NCI-H345 (cell line): ENCODE data around the gene TGFBI.
A peak's percentile ranks its signal among the peaks of the same experiment; 100 is the strongest.
"Not testable (repeated sequence)": the region's sequence is repeated elsewhere in the genome, so short reads cannot be mapped to it uniquely, and the experiment has no call there.

Source experiments
- DNase-seq: peaks from one replicate; lab custom pipeline; 2025; lab: John Stamatoyannopoulos, UW

The TGFBI gene

DNA sequence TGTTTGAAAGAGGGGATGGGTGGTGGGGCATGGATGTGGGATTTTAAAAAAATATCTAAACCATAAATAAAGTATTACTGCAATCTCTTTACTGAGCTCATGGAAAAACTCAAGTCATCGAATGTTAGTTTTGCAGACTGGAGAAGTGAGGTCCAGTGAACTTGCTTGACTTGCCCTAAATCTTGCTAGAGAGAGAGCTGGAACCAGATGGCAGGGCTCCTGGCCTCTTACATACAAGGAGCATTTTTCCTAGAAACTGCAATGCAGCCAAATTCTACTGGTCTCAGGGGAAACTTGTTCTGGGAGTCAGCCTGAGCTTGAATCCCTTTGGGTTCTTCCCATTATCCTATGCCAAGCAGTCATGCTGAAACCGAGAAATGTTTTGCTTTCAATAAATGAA, 2.9 kb upstream of the TGFBI start:
- no peak for DNase-seq

DNA sequence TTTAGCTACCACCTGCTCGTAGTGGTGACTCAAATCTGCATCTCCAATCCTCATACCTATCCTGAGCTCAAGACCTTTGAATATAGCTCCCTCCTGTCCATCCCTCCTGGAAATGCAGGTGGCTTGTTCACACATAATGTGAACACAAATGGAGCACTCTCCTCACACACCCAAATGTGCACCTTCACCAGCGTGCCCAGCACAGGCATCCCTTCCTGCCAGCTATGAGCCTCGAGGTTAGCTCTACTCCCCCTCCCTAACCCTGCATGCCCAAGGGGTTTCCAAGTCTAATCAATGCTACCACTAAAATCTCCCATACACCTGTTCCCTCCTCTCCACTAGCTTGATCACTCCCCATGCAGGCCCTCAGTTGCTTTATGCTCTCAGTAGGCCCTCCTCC, 2.2 kb upstream of the TGFBI start:
- no peak for DNase-seq

DNA sequence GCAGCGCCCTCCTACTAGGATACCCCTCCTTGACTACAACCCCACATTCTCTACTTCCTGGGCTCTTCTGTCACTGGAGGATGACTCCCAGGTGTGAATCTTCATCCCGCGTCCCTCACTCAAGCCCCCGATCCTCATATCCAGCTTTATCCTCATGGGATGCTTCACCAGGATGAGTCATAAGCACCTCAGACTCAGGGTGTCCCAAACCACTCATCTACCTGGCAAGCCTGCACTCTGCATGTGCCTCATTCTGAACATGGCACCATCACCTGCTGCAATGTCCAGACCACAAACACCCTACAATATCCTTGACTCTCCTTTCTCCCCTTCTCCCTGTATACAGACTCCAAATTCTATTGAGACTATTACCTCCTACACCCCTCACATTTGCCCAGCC, 1.5 kb upstream of the TGFBI start:
- no peak for DNase-seq

DNA sequence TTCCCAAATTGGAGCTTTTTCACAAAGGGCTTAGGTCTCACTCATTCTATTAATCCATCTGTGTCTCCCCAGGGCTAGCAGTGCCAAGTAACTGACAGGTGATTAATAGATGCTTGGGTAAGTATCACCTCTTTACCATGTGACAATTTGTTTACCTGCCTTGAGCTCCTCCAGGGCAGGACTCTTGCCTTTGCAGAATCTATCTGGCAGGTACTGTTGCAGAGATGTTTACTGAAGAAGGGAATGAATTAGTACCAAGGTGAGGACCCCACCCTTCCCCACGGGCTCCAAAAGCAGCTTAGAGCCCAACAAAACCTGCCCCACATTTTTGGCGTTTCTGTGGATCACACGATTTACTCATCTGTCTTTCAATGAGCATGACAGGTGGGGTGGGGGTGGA, 698 bp upstream of the TGFBI start:
- DNase-seq, result no peak

DNA sequence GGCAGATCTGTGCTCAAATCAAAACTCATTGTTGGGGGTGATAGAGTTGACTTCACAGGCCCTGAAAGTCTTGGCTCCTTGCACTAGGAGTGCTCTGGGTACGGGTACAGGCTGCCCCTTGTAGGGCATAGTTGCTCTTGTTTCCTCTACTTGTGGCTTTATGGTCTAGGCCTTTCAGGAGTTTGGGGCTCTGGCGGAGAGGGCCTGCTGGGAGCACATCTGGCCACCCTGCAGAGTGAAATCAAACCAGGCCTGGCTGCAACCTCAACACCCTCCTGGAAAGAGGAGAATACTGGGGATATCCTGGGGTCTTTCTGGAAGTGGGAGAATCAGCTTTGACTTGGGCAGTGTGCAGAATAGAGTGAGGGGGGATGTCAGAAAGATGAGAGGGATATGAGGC, 1.5 kb downstream of the TGFBI start:
- DNase-seq, result no peak

DNA sequence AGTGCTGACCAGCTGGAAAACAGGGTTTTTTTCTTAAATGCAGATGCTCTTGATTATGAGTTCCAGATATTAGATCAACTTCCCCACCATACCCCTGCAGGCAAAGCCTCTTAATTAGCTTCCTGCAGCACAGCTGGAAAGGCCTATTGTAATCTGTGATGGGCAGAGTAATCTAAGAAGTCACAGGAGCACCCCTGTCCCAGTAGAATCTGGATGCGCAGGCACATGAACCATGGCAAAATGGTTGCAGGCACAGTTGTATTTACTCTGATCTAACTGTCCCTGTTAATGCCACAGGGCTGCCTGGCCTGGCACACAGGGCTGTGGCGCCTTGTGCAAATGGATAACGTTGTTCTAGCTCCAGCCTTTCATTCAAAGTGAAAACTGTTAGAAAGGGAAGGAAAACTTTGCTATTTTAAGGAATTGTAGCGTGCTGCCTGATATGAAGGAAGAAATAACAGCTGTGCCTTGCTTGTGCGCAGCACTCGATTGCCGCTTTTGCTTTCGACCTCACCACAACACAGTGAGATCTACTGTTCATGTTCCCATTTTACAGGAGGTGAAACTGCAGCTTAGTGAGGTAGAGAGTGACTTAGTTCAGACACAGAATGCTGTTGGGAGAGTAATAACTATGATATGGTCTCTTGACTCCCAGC, 2.3 kb downstream of the TGFBI start:
- DNase-seq, result no peak

DNA sequence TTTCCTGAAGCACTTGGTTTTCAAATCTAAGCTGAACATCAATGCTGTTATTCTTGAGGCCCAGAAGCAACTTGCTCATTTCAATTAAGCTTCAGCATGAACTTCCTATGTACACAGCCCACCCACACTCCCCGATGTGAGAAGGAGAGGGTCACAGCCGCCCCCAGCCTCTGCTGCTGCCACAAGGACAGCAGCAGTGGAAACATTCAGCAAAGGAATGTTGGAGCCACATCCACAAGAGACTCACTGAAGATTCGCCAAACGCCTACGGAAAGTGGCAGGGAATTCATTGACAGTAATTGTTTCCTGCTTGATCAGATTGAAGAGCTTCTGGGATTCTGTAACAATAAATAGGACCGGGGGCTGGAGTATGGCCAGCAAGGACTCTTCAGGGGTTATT, 2.9 kb downstream of the TGFBI start:
- no peak for DNase-seq

DNA sequence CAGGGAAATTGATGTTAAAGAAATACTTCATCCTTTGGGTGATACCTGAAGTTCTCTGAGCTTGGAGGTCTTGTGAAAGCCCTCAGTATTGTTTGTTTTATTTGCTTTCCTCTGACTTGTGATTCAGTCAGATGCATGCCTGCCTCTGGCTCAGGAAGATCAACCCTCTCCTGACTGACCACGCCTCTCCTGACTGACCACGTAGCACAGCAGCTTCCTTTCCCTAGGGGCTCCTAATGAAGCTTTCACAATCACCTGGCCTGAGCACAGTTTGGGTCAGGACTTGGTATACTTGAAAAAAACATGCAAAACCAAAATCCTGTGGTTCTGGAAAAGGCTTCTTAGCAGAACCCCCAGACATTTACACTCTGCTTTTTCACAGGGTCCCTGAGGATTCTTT, 3.8 kb downstream of the TGFBI start:
- DNase-seq, result no peak

DNA sequence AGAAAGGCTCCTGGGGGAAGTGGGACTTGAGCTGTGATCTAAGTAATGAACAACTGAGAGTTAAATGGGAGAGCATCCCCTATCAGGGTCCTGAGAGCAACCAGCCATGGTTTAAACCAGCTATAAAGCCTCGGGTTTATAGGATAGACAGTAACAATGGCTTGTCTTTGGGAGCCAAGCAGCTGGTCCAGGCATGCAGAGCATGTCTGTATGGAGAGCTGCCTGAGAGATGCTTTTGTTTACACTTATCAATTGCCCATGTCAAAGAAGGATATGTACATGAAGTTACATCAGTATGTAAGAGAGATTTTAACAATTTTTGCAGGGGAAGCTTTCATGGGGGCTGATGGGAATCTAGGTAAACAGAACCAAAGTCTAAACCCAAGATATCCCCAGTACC, 4.4 kb downstream of the TGFBI start:
- DNase-seq, result peak; percentile 83

DNA sequence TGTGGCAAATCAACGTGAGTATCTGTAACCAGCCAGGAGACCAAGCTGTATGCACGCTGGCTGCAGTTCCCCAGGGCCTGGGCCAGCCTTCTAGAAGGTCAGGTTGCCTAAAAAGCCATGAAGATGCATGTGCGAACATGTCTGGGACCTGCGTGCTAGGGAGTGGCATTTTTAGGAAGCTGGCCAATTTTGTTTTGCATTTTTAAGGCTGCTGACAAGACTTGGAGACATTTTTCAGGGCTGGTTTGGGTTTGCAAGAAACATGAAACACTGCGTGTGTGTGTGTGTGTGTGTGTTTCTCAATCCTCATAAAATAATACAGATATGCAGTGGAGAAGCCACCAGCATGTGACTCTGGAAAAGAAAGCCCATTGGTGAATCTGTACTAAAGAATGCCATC, 5.1 kb downstream of the TGFBI start:
- DNase-seq, result peak; percentile 48

DNA sequence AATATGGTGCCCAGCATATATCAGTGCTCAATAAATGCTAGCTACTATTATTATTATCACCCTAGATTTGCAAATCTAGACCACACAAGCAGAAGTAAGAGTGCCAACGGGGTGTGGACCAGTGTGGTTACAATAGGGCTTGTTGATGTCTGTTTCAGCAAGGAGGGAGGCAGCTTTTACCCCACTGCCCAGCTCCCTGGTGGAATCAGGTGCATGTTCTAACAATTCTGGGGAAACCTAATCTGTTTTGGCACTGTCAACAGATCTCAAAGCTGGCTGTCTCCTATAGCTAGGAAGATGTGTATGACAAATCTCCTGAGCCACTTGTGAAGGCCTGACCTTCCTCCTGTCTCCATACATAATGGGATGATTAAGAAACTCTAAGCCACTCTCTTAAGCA, 5.7 kb downstream of the TGFBI start:
- DNase-seq, result peak; percentile 12

DNA sequence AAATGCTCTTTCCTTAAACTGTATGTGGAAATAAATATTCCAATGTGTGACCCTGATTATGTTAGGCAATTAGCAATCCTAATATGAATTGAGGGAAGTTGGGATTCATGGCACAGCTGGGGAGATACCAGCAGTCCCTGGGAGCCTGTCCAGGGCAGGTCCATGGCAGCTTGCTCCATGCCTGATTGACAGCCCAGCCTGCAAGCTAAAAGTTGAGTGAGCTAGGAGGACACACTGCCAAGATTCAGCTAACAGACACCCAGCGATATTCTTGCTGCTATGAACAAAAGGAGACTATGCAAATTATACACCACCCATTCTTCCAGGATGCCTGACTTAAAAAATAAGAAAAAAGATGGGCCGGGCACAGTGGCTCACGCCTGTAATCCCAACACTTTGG, 6.2 kb downstream of the TGFBI start:
- DNase-seq, result no peak

DNA sequence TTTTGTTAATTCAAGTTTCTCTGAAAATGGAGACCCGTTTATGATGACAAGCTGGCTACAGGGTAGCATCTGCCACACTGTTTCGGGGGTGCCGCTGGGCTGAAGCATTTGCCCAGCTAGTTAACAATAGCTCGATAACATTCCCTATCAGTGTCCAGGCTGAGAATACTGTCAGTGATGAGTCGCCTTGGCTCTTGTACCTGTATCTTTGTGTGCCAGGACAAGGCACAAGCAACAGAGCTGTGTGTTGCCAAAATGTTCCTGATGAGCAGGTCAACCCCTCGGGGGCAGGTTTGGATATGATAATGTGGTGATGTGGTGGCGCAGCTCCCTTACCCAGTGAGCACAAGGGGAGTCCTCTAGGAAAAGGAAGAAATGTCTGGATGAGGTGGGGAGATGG, 7.0 kb downstream of the TGFBI start:
- DNase-seq, result no peak

DNA sequence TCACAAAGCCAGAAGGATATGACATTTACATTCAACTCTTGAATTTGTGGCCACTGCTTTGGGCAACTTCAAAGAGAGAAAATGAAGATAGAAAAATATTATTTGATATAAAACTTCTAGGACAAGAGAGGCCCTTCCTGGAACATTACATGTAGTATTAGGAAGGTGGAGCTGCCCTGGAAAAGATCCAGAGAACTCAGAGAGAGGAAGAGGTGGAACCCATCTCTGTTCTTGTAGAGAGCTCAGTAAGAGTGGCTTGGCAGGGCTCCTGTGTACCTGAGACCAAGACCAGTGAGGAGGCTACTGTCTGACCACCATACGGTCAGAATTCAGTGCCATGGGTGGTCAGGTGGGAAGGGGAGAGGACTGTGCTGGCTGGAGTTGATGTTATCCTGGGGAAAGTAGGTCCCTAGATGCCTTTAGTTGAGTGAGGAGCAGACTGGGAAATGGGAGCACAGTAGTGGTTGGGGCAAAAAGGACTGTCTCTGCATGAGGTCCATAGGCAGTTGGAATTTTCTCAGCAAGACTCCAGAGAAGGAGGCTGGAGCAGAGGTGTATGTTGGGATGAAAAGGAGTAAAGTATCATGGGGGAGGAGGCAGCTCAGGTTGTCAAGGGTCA, 7.6 kb downstream of the TGFBI start:
- DNase-seq, result peak; percentile 17

DNA sequence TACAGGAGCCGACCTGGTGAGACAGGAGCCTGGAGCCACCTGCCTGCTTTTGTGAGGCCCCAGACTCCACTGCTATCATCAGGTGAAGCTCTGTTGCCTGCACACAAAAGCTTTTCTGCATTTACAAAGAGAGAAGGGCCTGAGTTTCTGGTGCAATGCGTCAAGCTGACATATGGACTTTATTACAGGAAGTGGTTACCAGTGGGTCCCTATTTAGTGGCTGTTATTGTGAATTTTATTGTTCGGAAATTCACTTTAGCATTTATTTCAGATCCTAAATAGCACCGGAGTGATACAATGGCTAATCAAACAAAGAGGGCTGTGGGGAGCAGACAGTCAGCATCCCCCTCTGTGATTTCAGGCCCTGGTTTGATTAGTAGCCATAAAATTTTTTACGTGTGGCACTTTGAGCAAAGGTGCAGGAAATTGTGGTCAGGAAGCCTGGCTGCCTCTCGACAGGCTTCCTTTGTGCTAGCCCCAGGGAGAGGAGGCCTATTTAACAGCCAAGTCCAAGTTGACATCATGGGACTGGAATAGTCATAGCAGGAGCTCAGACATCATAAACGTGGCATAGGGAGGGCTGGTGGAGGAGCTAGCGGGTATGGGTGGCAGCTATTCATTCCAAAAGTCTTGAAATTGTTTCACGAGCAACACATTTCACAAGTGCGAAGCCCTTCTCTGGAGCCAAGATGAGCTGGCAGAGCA, 8.4 kb downstream of the TGFBI start:
- peak; percentile 95 for DNase-seq

DNA sequence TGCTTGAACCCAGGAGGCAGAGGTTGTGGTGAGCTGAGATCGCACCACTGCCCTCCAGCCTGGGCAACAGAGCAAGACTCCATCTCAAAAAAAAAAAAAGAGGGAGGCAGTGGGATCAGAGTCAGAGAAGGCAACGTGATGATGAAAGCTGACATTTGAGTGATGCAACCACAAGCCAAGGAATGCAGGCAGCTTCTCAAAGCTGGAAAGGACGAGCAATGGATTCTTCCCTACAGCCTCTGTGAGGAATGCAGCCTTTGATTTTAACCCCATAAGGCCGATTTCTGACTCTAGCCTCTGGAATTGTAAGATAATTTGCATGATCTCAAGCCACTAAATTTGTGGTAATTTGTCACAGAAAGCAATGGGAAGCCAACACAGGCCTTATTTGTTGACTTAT, 9.8 kb downstream of the TGFBI start:
- no peak for DNase-seq

DNA sequence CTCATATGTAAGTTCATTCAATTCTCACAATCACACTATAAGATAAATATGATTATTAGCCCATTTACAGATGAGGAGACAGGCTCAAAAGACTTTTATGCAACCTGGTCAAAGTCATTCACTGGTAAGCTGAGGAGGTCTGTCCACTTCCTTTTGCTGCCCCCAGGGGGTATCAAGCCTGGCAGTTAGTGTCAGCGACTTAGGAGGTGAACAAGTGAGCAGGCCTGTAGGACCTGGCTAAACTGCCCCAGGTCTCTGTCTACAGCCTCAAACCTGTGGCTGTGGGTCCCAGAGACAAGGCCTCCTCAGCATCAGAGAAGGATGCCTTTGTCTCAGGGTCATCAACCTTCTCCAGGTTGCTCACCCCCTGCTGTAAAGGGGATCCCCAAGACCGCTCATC, 10.4 kb downstream of the TGFBI start:
- DNase-seq, result no peak

DNA sequence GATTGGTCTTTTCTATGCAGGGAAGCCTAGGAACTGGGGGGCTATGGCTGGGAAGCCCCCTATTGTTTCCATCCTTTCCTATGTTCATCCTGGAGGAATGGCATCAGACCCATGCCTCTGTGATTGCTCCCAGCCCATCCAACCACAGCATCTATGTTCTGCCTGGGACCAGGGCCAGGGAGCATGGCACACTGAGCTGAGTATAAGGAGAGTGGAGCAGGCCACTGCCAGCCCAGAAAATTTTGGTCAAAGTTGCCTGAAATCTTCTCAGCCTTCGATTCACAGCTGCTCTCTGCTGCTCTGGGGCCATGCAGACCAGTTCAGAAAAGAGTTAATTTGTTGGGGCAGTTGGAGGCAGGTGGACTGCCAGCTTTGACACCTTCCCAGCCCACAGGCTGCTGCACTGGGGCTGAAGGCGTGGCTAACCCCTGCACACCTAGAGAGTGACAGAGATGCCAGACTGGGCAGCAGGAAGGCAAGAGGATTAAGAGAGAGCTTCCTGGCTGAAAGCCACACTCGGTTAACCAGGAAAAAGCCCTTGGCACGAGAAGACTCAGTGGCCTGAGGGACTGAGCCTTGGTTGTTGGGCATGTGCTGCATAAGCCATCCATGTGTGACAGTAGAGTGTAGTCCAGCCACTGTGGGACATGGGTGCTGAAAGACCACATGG, 12.1 kb downstream of the TGFBI start:
- DNase-seq, result no peak

DNA sequence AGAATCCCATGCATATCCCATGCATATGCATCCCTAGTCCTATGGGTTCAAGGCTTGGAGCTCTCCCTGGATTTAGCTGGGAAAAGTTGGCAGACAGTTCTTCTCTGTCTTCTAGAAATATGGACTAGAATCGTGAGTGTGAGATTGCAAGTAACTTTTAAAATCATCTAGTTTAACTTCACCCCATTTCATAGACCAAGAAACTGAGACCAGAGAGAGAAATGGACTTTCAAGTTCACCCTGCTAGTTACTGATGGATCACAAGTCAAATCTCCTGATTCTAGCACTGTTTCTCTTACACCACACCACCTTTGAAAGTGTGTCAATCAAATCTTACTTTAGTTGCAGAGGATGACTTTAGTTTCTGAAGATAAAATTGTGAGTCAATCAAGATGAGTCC, 13.4 kb downstream of the TGFBI start:
- DNase-seq, result no peak

DNA sequence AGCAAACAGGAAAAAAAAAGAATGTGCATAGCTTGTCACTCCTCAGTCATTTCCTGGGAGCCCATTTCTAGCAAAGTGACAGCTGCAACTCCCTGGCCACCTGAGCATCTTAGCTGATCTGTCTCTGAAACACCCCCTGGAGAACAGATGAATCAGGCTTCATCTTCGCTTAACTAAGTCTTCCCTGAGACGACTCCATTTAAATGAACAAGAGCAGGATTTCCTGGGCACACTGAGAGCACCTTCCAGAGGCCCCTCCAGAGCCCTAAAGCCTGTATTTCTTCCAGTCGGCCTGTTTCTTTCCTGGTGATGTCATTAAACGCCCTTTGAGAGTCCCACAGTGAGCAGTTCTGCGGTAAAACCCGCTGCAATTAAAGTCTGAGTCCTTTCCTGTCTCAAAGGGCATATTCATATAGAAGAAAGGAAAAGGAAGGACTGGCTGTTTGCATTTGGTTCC, 13.9 kb downstream of the TGFBI start:
- DNase-seq, result no peak

DNA sequence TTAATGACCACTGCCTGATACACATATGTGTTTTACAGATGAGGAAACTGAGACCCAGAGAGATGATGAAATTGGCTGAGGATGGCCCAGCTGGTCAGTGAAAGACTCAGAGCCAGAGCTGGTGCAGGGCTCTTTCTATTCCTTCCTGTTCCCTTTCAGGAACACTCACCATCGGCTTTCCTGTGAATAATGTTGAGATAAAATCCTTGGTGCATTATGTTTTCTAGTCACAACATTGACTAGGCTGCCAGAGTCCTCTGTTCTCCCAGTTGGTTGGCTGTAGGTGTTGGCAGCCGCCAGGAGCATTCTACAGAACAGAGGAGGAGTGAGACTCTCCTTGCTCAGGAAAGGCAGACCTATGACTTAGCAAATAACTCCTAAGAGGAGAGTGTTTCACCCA, 14.8 kb downstream of the TGFBI start:
- no peak for DNase-seq

DNA sequence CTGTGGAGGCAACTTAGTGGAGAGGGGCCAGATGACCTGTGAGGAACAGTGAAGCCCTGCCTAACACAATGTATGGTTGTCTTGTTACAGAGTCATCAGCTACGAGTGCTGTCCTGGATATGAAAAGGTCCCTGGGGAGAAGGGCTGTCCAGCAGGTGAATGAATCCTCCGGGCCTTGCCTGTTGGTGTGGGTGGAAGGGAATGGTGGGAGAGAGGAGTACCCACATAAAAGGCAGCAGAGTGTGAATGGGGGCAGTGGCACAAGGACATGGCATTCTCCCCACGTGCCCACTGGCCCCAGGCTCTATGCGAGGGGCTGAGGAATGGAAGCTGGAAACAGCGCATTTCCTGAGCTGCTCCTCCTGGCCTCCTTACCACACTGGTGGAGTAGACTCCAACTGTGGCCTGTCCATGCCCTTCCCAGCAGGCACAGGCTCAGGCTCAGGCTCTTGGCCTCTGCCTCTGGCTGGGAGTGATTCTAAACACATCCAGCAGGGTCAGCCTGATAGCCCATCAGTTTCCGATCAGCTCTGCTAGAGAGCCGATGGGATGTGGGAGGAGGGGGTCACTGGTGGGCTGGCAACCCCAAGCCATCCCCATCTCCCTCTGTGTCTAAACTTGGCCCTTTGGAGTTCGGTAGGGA, 15.3 kb downstream of the TGFBI start:
- DNase-seq, result no peak

DNA sequence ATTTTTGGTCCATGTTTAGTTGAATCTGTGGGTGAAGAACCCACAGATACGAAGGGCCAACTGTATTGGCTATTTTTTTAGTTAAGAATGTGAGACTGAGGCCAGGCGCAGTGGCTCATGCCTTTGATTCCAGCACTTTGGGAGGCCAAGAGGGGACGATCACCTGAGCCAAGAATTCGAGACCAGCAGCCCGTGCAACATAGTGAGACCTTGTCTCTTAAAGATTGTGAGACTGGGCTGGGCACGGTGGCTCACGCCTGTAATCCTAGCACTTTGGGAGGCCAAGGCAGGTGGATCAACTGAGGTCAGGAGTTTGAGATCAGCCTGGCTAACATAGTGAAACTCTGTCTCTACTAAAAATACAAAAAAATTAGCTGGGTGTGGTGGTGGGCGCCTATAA, 16.2 kb downstream of the TGFBI start:
- DNase-seq, result not testable (repeated sequence)
